Hepatocyte (in vitro differentiated cells): Measurements from ENCODE around the gene HELZ2.

Experiments used
- CTCF ChIP-seq: fragments of 200-600 bp; sonication (generic); IDR thresholded peaks from 2 replicates; pipeline ENCODE4 v1.5.1; 2016; ENCODE audit warnings: antibody characterized with exemption, mild to moderate bottlenecking; ENCODE audit not compliant: poor library complexity
- EZH2 ChIP-seq: fragments of 200-600 bp; sonication (generic); IDR thresholded peaks from 2 replicates; pipeline ENCODE4 v1.6.1; 2016; ENCODE audit warnings: antibody characterized with exemption, mild to moderate bottlenecking, borderline replicate concordance
- EZH2phosphoT487 ChIP-seq: fragments of 200-600 bp; sonication (generic); IDR thresholded peaks from one replicate; pipeline ENCODE4 v1.6.1; 2018; ENCODE audit warnings: antibody characterized with exemption, mild to moderate bottlenecking, low read depth, moderate library complexity; ENCODE audit not compliant: unreplicated experiment, severe bottlenecking

- no peak for TF ChIP-seq CTCF
- no peak for TF ChIP-seq EZH2
- no peak for TF ChIP-seq EZH2phosphoT487
Measured at GRCh38 chr20:63560333-63560805, 13.7 kb downstream of the HELZ2 start.
